SH-SY5Y (cell line): ENCODE data around the gene LIG4.

Experiments
- GATA2 ChIP-seq: IDR thresholded peaks from 2 replicates; pipeline ENCODE4 v1.6.1; 2011; ENCODE audit warnings: mild to moderate bottlenecking, low read depth, low read length
- GATA3 ChIP-seq: IDR thresholded peaks from 2 replicates; pipeline ENCODE4 v1.6.1; 2011; ENCODE audit warnings: low read depth, mild to moderate bottlenecking, low read length, moderate library complexity

- TF ChIP-seq GATA2, result peak; percentile 40; the same call in 1 of the 2 replicates
- no peak for TF ChIP-seq GATA3
Observed at GRCh38 chr13:108185223-108185622, 30.1 kb downstream of the LIG4 start.
